GM23248 (cell line): ENCODE data around the gene GCN1.

Experiments used
- EZH2 ChIP-seq: fragments of 200-600 bp; sonication (generic); IDR thresholded peaks from 2 replicates; pipeline ENCODE4 v1.6.1; 2018; ENCODE audit warnings: antibody characterized with exemption, mild to moderate bottlenecking; ENCODE audit not compliant: insufficient read depth, poor library complexity, severe bottlenecking
- EZH2phosphoT487 ChIP-seq: fragments of 200-600 bp; sonication (generic); IDR thresholded peaks from 2 replicates; pipeline ENCODE4 v1.6.1; 2018; ENCODE audit warnings: antibody characterized with exemption, moderate library complexity, mild to moderate bottlenecking, low read depth; ENCODE audit not compliant: insufficient read depth

- TF ChIP-seq EZH2: no peak
- TF ChIP-seq EZH2phosphoT487: no peak
These were observed 107.5 kb downstream of the GCN1 start for GRCh38 chr12:120086801-120087621.
